HG03460 (cell line): Measurements from ENCODE around the gene CNDP1.

Experiments used
- ATAC-seq: cut with Tn5 transposase; IDR thresholded peaks from one replicate; pipeline ENCODE4 v1.9.1; 2021; ENCODE audit not compliant: unreplicated experiment

Gene CNDP1

DNA sequence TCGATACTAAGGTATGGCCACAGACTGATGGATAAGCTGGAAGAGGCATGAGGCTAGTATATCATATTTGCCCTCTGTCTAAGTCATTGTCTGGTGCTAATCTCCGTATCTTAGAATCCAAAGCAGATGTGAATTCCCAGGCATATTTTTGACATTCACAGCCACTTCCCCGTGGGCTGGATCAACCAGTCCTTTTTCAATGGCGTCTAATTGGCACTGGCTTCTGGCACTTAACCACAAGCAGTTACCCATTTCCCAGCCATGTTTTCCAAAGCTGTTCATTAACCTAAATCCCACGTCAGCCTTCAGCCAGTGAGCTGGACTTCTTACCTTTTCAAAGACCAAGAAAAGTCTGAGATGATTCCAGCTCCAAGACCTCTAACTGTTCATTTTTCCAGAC lies 42.7 kb downstream of the CNDP1 start:
- no peak for ATAC-seq

DNA sequence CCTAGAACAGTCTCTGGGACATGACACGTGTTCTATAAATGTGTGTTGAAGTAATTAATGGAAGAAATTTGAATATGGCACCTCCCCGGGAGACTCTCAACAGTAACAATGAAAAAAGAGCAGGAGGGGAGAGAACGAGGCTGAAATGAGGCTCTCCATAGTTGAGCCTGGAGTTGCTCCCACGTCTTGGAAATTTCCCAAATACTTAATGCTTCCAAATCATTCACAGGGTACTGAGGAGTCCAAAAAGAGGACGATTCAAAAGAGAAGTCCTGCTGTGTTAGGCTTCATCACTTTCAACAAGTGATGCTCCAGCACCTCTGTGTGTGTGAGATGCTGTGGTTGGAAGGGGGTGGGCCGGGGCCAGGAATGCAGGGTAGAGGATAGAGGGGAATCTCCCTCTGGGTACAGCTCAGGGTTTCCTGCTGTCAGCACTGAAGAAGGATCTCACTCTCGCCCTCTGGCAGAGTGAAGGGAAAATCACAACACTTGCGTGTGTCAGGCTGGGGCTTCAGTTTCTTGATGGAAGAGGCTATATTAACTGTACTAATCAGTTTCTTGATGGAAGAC lies 45.3 kb downstream of the CNDP1 start:
- ATAC-seq = no peak

DNA sequence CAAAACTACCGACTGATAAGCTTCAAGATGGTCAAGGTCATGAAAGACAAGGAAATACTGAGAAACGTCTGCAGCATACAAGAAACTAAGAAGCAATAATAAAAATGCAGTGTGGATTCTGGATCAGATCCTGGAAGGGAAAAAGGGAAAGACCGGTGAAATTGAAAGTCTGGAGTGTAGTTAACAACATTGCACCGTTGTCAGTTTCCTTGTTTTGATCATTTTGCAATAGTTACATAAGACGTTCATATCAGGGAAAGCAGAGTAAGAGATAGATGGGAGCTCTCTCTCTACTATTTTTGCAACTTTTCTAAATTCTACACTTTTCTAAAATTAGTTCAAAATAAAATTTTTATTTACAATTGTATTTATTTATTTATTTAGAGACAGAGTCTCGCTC lies 48.3 kb downstream of the CNDP1 start:
- ATAC-seq = no peak

DNA sequence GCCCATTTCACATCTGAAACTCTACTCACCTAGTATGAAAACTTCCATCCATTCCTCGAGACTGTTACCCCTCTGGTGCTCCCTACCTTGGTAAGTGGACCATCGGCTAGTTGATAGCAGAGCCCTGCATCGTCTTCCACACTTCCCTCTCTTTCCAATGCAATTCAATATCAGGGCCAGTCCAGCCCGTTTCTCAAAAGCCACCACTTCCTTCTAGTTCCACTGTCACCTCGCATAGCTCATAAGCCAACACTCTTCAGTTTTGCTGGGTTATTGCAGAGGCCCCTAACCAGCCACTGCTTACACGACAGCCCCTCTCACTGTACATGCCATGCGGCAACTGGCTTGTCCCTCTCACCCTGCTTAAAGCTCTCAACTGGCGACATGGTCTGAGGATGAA lies 53.1 kb downstream of the CNDP1 start:
- ATAC-seq = no peak

DNA sequence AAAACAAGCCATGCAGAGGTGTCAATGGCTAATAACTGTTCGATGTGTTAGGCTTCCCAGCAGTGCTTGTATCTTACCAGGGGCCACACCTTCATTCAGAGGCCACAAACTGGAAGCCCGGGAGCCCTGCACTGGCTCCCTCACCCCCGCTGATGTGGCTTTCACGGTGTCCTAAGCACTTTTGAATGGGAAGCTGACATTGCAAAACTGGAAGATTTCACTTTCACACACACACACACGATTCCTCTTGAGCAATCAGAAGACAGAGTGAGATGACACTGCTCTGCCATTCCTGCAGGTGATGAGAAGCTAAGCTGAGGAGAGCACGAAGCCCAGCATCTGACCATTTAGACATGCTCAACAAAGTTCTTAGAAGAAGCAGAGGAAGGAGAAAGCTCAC lies 54.7 kb downstream of the CNDP1 start:
- ATAC-seq = no peak

DNA sequence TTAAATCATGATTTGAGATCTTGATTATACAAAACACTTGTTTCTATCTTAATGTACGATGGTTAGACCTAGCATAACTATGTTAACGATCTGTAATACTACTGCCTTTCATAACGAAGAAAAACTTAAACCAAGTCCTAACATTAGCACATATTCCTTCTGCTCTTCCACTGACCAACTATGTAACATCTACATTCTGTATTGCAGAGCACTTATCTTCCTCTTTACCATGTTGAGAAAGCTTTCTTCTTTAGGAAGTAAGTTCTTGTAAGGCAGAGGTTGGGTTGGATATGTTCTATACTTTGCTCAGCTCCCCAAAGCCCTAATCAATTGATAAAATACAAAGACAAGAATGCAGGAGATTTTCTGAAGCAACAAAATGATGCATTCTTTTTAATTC lies 55.5 kb downstream of the CNDP1 start:
- no peak for ATAC-seq

DNA sequence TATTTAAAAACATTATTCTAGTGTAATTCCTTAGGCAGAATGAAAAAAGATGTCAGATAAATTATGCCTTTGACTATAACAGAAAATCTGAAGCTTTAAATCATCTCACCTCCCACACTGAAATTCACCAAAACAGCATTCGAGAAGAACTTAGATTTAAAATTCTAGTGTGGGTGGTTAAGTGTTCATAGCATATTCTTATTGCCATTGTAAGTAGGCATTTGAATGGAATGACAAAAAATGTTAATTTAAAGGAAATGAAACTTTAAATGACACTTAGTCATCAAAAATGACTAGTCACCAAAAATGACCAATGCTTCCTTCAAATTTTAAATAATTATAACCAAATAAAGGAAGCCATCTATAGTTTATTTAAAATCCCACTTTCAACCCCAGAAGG lies 56.4 kb downstream of the CNDP1 start:
- ATAC-seq = no peak

DNA sequence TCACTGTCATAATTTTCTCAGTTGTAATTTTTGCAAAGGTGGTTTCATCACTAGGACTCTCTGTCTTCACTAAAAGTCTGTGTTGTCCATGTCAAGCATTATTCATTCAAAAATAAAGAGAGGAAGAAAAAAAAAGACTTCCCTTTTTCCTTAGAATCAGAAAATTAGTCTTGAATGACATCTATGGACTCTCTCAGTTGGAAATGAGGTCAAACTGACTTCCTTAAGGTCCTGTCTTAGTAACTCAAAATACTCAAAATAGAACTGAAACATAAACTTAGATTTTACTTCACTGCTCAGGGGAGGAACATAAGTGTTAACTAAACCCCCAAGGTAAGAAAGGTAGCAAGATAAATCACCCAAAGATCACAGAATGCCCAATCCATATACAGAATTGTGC lies 61.1 kb downstream of the CNDP1 start:
- ATAC-seq = no peak

DNA sequence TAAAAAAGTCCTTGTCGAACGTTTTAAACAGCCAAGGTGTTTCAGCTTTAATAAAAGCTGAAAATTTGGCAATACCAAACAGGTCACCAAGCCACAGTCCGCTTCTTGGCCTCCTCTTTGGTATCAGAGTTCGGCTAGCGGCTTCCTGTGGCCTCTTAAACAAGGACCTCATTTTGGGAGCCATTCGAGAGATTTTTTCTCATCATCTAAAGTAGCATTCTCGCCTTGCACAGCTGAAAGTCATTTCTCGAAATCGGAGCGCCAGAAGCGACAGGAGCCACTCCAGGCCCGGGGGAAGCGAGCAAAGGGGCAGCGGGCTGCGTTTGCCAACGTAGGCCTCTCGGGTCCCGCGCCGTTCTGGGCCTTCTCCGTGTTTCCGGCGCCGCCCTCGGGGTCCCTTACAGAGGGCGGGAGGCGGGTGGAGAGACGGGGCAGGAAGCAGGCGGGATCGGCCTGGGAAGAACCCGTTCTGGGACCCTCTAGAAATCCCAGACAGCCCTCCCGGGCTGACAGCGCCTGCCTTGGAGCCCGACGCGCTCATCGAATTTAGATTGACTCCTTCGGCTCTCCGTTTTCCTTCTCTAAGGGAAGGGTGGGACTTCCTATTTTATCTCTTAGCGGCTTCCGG lies 62.8 kb downstream of the CNDP1 start:
- peak; percentile 35 for ATAC-seq

DNA sequence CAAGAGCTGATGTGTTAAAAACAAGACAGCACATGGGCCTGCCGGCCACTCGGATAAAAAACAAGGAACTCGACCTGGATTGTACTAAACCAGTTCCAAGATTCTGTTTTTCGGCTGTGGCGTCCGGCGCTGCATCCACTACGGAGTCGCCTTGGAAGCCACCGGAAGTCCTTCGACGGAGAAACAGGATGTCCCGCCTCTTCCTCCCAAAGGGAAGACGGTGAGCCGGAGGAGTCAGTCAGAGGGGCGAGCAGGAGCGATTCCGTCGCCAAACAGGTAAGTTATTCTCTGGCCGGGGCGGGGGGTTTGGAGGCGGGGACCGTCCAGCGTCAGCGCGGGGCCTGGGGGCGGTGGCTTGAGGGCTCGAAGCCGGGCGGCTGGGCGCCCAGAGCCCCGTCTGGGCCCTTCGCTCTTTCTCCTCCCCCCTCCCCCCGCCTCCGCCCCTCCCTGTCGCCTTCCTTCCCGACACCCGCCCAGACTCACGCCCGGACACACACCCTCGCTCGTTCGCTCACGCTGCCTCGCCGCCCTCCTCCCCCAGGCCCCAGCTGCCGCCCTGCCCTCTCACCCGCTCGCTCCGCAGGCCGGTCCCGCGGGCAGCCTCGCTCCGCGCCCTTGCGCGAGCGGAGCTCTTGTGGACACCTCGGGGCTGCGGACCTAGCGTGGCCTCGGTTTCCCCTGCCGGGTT lies 63.5 kb downstream of the CNDP1 start, which contains the start of gene ZNF407:
TSS of gene ZNF407 (plus strand) at position 209 of the 688 bp plus-strand sequence. CDS start 33,150 bp downstream, outside the sequence.
- ATAC-seq = peak; percentile 73

DNA sequence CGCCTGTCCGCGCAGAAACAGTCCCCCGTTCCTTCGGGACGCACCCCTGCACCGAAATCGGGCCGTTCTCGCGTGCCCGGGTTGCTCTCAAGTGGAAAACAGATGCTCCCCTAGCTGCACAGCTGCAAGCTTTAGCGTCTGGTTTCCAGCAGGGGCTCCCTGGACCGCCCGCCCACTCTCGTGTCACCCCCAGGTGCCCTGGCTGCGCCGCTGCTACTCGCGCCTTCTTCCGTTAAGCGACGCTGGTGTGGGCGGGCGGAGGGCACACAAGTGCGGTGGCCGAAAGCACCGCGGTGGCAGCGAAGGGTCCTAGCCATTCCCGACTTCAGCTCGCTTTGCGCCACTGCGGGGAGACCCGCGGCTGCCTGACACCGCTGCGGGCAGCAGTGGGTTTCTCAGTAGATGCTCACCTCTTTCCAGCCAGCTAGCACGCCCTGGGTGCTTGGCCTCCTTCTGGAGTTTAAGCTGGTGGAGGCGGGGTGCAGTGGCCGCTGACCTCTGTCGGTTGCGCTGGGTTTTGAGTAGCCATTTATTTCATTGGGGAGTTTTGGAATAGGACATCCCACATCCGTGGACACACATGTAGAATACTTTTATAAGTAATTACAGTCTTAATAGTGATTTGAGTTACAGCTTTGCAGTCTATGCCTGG lies 64.2 kb downstream of the CNDP1 start:
- peak; percentile 56 for ATAC-seq

DNA sequence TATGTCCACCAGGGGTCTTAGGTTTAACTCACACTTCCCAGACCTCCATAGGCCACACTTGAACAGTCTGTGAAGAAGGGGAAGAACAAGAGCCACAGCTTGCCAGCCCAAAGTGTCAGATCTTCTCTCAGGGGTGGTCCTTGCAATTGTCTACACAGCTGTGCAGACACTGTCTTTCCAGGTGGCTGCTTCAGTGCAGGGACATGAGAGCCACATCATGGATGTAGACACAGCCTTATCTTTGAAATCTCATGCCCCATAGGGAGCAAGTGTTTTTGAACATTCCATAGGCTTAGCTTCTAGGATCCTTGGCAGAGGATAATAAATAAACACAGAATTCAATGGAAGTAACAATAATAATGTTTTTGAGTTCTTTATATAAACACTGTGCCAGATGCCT lies 70.1 kb downstream of the CNDP1 start:
- no peak for ATAC-seq

DNA sequence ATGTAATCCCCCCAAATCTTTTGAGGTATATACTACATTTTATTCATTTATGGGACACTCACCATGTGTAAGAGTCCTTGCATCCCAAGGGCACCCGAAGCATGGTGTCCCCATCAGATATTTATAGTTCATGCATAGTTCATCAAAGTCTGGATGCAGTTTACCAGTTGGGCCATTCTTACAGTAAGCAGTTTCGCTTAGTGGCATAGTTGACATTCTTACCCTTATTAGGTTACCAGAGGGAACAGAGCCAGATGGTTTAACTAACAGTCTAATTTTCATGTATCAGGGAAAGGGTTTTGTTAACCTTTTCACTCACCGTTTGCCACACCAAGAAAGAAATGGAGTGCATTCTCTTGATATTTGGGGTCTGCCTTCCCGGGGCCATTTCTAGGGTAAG lies 70.5 kb downstream of the CNDP1 start:
- no peak for ATAC-seq

DNA sequence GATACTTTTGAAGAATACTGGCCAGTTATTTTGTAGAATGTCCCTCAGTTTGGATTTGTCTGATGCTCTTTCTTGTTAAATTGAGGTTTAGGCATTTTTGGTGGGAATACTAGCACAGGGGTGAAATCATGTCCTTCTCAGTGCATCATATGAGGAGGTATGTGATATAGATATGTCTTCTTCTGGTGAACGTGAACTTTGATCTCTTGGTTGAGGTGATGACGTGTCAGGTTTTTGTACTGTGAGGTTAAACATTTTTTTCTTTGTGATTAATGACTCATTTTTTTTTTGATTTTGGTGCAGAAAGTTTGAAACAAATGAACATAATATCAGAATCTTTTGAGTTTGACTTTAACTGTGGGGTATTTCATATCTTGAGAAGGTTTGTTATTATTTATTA lies 74.4 kb downstream of the CNDP1 start:
- no peak for ATAC-seq

DNA sequence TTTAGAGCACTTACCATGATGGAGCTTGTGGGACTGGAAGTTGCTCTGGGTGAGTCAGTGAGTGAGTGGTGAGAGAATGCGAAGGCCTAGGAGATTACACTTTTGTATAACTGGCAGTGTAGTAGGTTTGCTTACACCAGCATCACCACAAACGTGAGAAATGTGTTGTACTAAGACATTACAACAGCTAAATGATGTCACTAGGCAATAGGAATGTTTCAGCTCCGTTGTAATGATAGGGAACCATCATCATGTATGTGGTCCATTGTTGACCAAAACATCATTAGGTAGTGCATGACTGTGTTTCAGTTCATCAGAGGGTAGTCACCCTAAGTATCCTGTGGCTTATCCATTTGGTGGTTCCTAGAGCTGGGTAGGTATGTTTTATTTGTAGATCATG lies 75.2 kb downstream of the CNDP1 start:
- no peak for ATAC-seq

DNA sequence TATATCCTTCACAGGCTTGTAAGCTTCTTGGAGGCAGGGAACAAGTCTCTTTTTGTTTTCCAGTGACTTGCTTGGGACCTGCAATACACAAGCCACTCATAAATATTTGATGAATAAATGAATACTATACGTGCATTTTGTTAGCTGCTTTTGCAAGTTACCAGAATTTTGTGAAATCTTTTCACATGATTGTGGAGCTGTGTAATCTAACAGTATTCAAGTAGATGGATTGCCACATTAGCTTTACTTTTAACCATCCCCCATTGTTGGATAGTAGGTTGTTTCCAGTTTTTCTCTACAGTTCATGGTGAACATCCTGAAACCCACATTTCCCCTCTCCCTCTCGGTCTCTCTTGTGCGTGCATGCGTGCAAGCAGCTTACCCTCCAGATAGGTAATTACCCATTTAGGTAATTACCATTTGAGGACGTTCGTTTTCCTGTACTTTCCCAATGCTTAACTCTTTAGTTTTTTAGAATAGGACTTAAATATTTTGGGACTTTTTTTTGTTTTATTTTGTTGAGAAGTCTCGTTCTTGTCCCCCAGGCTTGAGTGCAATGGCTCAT lies 75.8 kb downstream of the CNDP1 start:
- no peak for ATAC-seq

DNA sequence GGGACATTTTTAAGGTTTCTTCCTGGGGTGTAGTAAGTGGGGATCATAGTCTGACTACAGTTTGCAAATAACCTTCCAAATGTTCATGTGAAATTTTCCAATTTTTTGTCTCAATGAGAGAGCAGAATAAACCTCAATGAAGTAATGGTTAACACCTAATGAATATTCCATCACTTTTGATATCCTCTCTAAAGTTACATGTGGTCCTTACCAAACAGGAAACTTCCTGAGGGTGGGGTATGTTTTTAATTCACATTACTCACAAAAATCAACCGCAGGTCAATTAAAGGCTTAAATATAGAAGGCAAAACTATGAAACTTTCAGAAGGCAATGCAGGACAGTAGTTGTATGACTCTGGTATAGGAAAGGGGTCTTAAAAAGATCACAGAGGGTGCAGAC lies 76.6 kb downstream of the CNDP1 start:
- no peak for ATAC-seq

DNA sequence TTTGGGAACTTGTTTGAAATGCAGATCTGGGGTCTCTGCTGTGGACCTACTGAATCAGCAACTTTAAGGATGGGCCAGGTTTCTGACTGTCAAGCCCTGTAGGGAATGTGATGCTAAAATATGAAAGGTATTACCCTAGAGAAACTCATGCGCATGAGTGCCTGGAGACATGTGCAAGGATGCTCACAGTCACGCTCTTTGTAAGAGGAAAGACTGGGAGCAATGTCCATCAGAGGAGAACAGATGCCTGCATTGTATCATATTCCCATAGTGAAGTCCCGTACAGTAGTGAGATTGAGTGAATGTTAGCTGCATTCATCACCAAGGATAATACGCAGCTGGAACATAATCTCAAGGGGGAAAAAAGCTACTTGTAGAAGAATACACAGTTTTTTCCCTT lies 77.5 kb downstream of the CNDP1 start:
- ATAC-seq = no peak

DNA sequence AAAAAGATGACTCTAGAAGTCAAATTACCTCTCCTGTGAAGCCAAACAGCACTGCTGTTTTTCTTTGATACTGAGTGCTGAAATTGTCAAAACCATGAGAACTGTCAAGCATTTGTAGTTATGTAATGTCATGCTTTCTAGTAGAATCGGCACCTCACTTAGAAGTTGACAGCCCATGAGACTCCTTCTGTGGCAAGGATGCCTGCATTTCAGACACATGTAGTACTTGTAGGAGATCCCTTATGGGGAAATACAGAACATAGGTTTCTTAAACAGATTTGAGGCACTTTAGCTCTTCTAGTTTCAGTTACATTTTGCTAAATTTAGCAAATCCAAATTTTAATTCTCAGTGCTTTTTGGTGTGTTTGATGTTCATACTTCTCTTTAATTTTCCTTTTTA lies 79.1 kb downstream of the CNDP1 start:
- no peak for ATAC-seq

DNA sequence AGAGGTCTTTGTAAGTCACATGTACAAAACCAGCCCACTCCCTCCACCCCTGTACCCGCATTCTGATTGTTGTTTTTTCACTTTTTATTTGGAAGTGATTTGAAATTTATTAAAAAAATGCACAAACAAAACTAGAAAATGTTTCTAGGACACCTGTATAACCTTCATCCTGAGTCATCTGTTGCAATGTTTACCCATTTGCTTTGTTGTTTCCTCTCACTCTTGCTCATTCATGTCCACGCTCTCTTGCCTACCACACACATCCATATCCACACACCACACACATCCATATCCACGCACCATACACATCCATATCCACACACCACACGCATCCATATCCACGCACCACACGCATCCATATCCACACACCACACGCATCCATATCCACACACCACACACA lies 82.2 kb downstream of the CNDP1 start:
- no peak for ATAC-seq

DNA sequence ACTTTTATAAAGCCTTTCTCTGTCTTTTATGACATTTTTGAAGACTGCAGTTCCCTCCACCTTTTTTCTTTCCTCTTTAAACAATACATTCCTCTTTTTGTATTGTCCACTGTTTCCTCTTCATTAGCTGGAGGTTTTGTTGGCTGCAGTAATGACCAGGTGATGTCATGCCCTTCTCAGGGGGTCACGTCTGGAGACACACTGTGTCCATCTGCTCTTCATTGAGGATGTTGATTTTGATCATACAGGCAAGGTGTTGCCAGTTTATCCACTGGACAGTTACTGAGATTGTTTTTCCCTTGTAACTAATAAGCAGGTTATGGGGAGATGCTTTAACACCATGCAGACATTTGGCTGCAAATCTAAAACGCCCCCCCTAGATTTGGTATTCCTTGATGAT lies 83.2 kb downstream of the CNDP1 start:
- ATAC-seq = no peak

DNA sequence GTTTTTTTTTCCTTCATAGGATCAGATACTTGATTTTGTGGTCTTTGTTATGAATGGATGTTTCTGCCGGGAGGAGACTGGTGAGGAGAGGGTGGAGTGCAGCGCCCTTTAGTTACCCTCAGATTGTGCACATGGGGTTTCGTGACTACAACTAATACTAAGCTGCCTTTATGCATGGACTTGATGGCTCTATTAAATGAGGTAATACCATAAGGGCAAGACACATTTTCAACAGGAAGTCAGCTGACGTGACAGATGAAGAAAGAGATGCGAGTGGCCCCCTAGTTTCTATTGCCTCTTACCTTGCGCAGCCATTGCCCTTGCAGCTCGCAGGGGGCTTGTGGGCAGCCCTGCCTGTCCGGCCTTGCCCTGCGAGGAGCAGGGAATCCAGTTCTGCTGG lies 87.8 kb downstream of the CNDP1 start:
- no peak for ATAC-seq
